IPS DF 6.9 (cell line): ENCODE data around the gene PCBD1.

ENCODE experiments used
- DNase-seq: peaks from one replicate; pipeline ENCODE4 v3.0.0-alpha.2; 2013; ENCODE audit warnings: low read depth, low spot score
- H3K27ac ChIP-seq: one replicate; pipeline ENCODE4 v1.5.1; 2013; ENCODE audit warnings: low read length, control low read depth
- H3K27me3 ChIP-seq: 2 replicates; pipeline ENCODE4 v1.6.1; 2013; ENCODE audit warnings: mild to moderate bottlenecking, low read length; ENCODE audit not compliant: control insufficient read depth, insufficient read depth
- H3K36me3 ChIP-seq: 2 replicates; pipeline ENCODE4 v1.6.1; 2013; ENCODE audit warnings: low read length; ENCODE audit not compliant: control insufficient read depth, insufficient read depth
- H3K4me1 ChIP-seq: 2 replicates; pipeline ENCODE4 v1.6.1; 2013; ENCODE audit warnings: low read length; ENCODE audit not compliant: control insufficient read depth, insufficient read depth
- H3K4me3 ChIP-seq: 2 replicates; pipeline ENCODE4 v1.5.1; 2013; ENCODE audit warnings: mild to moderate bottlenecking, low read length
- H3K9me3 ChIP-seq: 2 replicates; pipeline ENCODE4 v1.6.1; 2013; ENCODE audit warnings: low read length, inconsistent platforms; ENCODE audit not compliant: control insufficient read depth, insufficient read depth
- WGBS: extraction: QIAGEN DNeasy Blood & Tissue Kit; methylation state at CpG from one replicate; pipeline ENCODE4 v1.1.7; 2013; ENCODE audit warnings: mixed read lengths, missing lambda C conversion rate; ENCODE audit not compliant: insufficient read length, insufficient coverage; 5-methylcytosine and 5-hydroxymethylcytosine counted together

PCBD1 gene

GRCh38 chr10:70909326-70909935 lies 21.1 kb upstream of the PCBD1 start:
- H3K4me1 ChIP-seq: no peaks in the 10 kb centered on the region; the same call in 1 of the 2 replicates
- no peaks in the 10 kb centered on the region for H3K9me3 ChIP-seq
- H3K36me3 ChIP-seq: peaks cover 2% of the 10 kb centered on the region; the same call in 1 of the 2 replicates
- 100% methylated on average over 1 of the region's 9 CpGs for WGBS
- no peak for DNase-seq
- no peak overlapping the region for H3K27ac ChIP-seq
- H3K4me3 ChIP-seq: no peak overlapping the region
- no peaks in the 10 kb centered on the region for H3K27me3 ChIP-seq

- peaks cover 2% of the 10 kb centered on the region; the same call in 1 of the 2 replicates for H3K36me3 ChIP-seq
- no peaks in the 10 kb centered on the region for H3K9me3 ChIP-seq
- H3K27me3 ChIP-seq: no peaks in the 10 kb centered on the region
- no peak overlapping the region for H3K27ac ChIP-seq
- no peaks in the 10 kb centered on the region; the same call in 1 of the 2 replicates for H3K4me1 ChIP-seq
- no peak overlapping the region for H3K4me3 ChIP-seq
- DNase-seq: no peak
- WGBS: 100% methylated on average over 1 of the region's 12 CpGs
Observed at GRCh38 chr10:70908406-70909296, 20.3 kb upstream of the PCBD1 start.

- no peaks in the 10 kb centered on the region for H3K9me3 ChIP-seq
- H3K27me3 ChIP-seq: no peaks in the 10 kb centered on the region
- H3K4me3 ChIP-seq: no peak overlapping the region
- no CpG with 5 or more reads among the region's 16 CpGs for WGBS
- no peaks in the 10 kb centered on the region; the same call in 1 of the 2 replicates for H3K4me1 ChIP-seq
- H3K36me3 ChIP-seq: peaks cover 2% of the 10 kb centered on the region; the same call in 1 of the 2 replicates
- DNase-seq: no peak
- no peak overlapping the region for H3K27ac ChIP-seq
Observed at GRCh38 chr10:70907637-70908405, 19.5 kb upstream of the PCBD1 start.

- no peak overlapping the region for H3K27ac ChIP-seq
- H3K4me1 ChIP-seq: no peaks in the 10 kb centered on the region; the same call in 1 of the 2 replicates
- H3K36me3 ChIP-seq: peaks cover 2% of the 10 kb centered on the region; the same call in 1 of the 2 replicates
- no peak overlapping the region for H3K4me3 ChIP-seq
- DNase-seq: no peak
- no CpG with 5 or more reads among the region's 15 CpGs for WGBS
- no peaks in the 10 kb centered on the region for H3K27me3 ChIP-seq
- H3K9me3 ChIP-seq: no peaks in the 10 kb centered on the region
Observed at GRCh38 chr10:70906953-70907636, 18.7 kb upstream of the PCBD1 start.

GRCh38 chr10:70906031-70906783 lies 17.8 kb upstream of the PCBD1 start:
- no peak for DNase-seq
- Histone ChIP-seq H3K4me1 (no peaks in the 10 kb centered on the region; the same call in 1 of the 2 replicates), H3K27me3 (no peaks in the 10 kb centered on the region), H3K27ac (no peak overlapping the region), H3K4me3 (no peak overlapping the region), H3K36me3 (peaks cover 2% of the 10 kb centered on the region; the same call in 1 of the 2 replicates), H3K9me3 (no peaks in the 10 kb centered on the region)
- no CpG with 5 or more reads among the region's 5 CpGs for WGBS

GRCh38 chr10:70905071-70906021 lies 17.0 kb upstream of the PCBD1 start:
- H3K27me3 ChIP-seq: no peaks in the 10 kb centered on the region
- WGBS: no CpG with 5 or more reads among the region's 27 CpGs
- no peak for DNase-seq
- H3K27ac ChIP-seq: no peak overlapping the region
- no peak overlapping the region for H3K4me3 ChIP-seq
- H3K36me3 ChIP-seq: peaks cover 2% of the 10 kb centered on the region; the same call in 1 of the 2 replicates
- H3K4me1 ChIP-seq: no peaks in the 10 kb centered on the region
- H3K9me3 ChIP-seq: no peaks in the 10 kb centered on the region

- Histone ChIP-seq H3K36me3 (no peaks in the 10 kb centered on the region), H3K27me3 (no peaks in the 10 kb centered on the region), H3K4me1 (no peaks in the 10 kb centered on the region), H3K4me3 (no peak overlapping the region), H3K27ac (no peak overlapping the region), H3K9me3 (no peaks in the 10 kb centered on the region)
- peak; percentile 31 for DNase-seq
- no CpG with 5 or more reads among the region's 14 CpGs for WGBS
Observed at GRCh38 chr10:70903262-70903921, 15.0 kb upstream of the PCBD1 start.

GRCh38 chr10:70902661-70903261 lies 14.4 kb upstream of the PCBD1 start:
- Histone ChIP-seq H3K27me3 (no peaks in the 10 kb centered on the region), H3K9me3 (no peaks in the 10 kb centered on the region)
- WGBS: no CpG with 5 or more reads among the region's 5 CpGs

More at GRCh38 chr10:70902661-70903261, 14.4 kb upstream of the PCBD1 start:
- H3K4me3 ChIP-seq: no peak overlapping the region
- H3K27ac ChIP-seq: no peak overlapping the region
- no peak for DNase-seq
- no peaks in the 10 kb centered on the region for H3K4me1 ChIP-seq
- no peaks in the 10 kb centered on the region for H3K36me3 ChIP-seq
